OCI-LY7 (cell line): ENCODE measurements around the gene TCEANC.

Source experiments
- EZH2phosphoT487 ChIP-seq: fragments of 200-600 bp; sonication (generic); IDR thresholded peaks from 2 replicates; pipeline ENCODE4 v1.6.1; 2018; ENCODE audit warnings: low read depth, borderline replicate concordance, mild to moderate bottlenecking, mixed run types, antibody characterized with exemption, low read length, moderate library complexity, mixed read lengths
- TF ChIP-seq, protein P1 (sequence below): fragments of 200-600 bp; sonication (generic); conservative IDR thresholded peaks from 2 replicates; pipeline ENCODE4 v1.5.1; 2014; ENCODE audit warnings: mild to moderate bottlenecking, antibody characterized with exemption, low read length, moderate library complexity, mixed read lengths

DNA sequence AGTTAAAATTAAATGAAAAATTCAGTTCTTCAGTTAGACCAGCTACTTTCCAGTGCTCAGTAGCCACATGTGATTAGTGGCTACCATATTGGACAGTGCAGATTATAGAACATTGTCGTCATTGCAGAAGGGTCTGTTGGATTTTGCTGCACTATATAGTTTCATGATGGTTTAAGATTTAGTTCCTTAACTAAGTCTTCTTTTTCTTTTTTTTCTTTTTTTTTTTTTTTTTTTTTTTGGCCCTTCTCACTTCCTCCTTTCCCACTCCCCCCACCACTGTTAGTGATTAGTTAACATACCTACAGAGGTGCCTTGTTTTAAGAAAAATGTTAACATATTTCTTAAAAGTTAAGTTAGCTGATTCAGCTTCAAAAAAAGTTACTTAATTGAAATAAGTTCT, 45.0 kb downstream of the TCEANC start:
- TF ChIP-seq, protein P1, sequence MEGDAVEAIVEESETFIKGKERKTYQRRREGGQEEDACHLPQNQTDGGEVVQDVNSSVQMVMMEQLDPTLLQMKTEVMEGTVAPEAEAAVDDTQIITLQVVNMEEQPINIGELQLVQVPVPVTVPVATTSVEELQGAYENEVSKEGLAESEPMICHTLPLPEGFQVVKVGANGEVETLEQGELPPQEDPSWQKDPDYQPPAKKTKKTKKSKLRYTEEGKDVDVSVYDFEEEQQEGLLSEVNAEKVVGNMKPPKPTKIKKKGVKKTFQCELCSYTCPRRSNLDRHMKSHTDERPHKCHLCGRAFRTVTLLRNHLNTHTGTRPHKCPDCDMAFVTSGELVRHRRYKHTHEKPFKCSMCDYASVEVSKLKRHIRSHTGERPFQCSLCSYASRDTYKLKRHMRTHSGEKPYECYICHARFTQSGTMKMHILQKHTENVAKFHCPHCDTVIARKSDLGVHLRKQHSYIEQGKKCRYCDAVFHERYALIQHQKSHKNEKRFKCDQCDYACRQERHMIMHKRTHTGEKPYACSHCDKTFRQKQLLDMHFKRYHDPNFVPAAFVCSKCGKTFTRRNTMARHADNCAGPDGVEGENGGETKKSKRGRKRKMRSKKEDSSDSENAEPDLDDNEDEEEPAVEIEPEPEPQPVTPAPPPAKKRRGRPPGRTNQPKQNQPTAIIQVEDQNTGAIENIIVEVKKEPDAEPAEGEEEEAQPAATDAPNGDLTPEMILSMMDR, result no peak
- no peak for TF ChIP-seq EZH2phosphoT487
